GM19328 (cell line): Measurements from ENCODE around the gene STRIP2.
"Not testable (repeated sequence)": the region's sequence is repeated elsewhere in the genome, so short reads cannot be mapped to it uniquely, and the experiment has no call there.

Source experiments
- ATAC-seq: cut with Tn5 transposase; IDR thresholded peaks from one replicate; pipeline ENCODE4 v1.9.1; 2021; ENCODE audit warnings: mild to moderate bottlenecking, moderate library complexity; ENCODE audit not compliant: unreplicated experiment

STRIP2 gene

GRCh38 chr7:129524405-129524804, 90.2 kb downstream of the STRIP2 start:
- not testable (repeated sequence) for ATAC-seq

GRCh38 chr7:129525225-129525862, 91.1 kb downstream of the STRIP2 start:
- ATAC-seq = no peak

- no peak for ATAC-seq
Measured at GRCh38 chr7:129529643-129530042, 95.4 kb downstream of the STRIP2 start.

GRCh38 chr7:129530795-129531391, 96.7 kb downstream of the STRIP2 start:
- ATAC-seq = no peak

- no peak for ATAC-seq
Measured at GRCh38 chr7:129531721-129532120, 97.5 kb downstream of the STRIP2 start.

GRCh38 chr7:129532375-129532774, 98.1 kb downstream of the STRIP2 start:
- no peak for ATAC-seq

- ATAC-seq = not testable (repeated sequence)
Measured at GRCh38 chr7:129534558-129535274, 100.5 kb downstream of the STRIP2 start.

GRCh38 chr7:129535896-129536295, 101.7 kb downstream of the STRIP2 start:
- ATAC-seq = no peak

GRCh38 chr7:129536323-129536722, 102.1 kb downstream of the STRIP2 start:
- ATAC-seq = no peak
